Peyer's patch (tissue), 4 donors: ENCODE results near the gene TARDBP.

ENCODE experiments used
- POLR2A ChIP-seq, 2 donors: fragments of 450-650 bp; IDR thresholded peaks; one replicate each; pipeline ENCODE4 v1.5.1; 2017; ENCODE audit warnings: antibody characterized with exemption in 2 of 2, mild to moderate bottlenecking in 2 of 2, moderate library complexity in 2 of 2
- TF ChIP-seq, protein P1 (sequence below), 6 experiments: fragments of 450-650 bp in 4 of 6; fragments of 200-600 bp in 2 of 6; sonication (generic) in 1 of 6; IDR thresholded peaks; one replicate each; pipeline ENCODE4 v1.5.1; 2017 to 2019; ENCODE audit warnings: antibody characterized with exemption in 6 of 6, mild to moderate bottlenecking in 3 of 6, moderate library complexity in 1 of 6

- TF ChIP-seq, protein P1, sequence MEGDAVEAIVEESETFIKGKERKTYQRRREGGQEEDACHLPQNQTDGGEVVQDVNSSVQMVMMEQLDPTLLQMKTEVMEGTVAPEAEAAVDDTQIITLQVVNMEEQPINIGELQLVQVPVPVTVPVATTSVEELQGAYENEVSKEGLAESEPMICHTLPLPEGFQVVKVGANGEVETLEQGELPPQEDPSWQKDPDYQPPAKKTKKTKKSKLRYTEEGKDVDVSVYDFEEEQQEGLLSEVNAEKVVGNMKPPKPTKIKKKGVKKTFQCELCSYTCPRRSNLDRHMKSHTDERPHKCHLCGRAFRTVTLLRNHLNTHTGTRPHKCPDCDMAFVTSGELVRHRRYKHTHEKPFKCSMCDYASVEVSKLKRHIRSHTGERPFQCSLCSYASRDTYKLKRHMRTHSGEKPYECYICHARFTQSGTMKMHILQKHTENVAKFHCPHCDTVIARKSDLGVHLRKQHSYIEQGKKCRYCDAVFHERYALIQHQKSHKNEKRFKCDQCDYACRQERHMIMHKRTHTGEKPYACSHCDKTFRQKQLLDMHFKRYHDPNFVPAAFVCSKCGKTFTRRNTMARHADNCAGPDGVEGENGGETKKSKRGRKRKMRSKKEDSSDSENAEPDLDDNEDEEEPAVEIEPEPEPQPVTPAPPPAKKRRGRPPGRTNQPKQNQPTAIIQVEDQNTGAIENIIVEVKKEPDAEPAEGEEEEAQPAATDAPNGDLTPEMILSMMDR (IDR thresholded peaks at IDR 0.05), result no peak
- TF ChIP-seq POLR2A (IDR thresholded peaks at IDR 0.05), result no peak
These were observed 41.7 kb downstream of the TARDBP start for GRCh38 chr1:11054181-11054580.
